NCI-H345 (cell line): ENCODE data around the gene NOL4L.
"Not testable (repeated sequence)": the region's sequence is repeated elsewhere in the genome, so short reads cannot be mapped to it uniquely, and the experiment has no call there.

ENCODE experiments used
- DNase-seq: peaks from one replicate; lab custom pipeline; 2025; lab: John Stamatoyannopoulos, UW

Gene NOL4L

GRCh38 chr20:32507998-32508774 is 76.9 kb downstream of the NOL4L start:
- DNase-seq = no peak

- no peak for DNase-seq
Observed at GRCh38 chr20:32506721-32507120, 78.4 kb downstream of the NOL4L start.

GRCh38 chr20:32505723-32506473 is 79.2 kb downstream of the NOL4L start:
- no peak for DNase-seq

GRCh38 chr20:32501709-32502108 is 83.4 kb downstream of the NOL4L start:
- DNase-seq = no peak

- no peak for DNase-seq
Observed at GRCh38 chr20:32497589-32498224, 87.4 kb downstream of the NOL4L start.

GRCh38 chr20:32496811-32497533 is 88.2 kb downstream of the NOL4L start:
- no peak for DNase-seq

GRCh38 chr20:32495949-32496348 is 89.2 kb downstream of the NOL4L start:
- DNase-seq = no peak

GRCh38 chr20:32495217-32495565 is 89.9 kb downstream of the NOL4L start:
- no peak for DNase-seq

GRCh38 chr20:32494483-32495216 is 90.5 kb downstream of the NOL4L start:
- DNase-seq = no peak

GRCh38 chr20:32493356-32493755 is 91.8 kb downstream of the NOL4L start:
- DNase-seq = no peak

- not testable (repeated sequence) for DNase-seq
Observed at GRCh38 chr20:32491764-32492151, 93.4 kb downstream of the NOL4L start.

- no peak for DNase-seq
Observed at GRCh38 chr20:32490942-32491763, 94.0 kb downstream of the NOL4L start.

- no peak for DNase-seq
Observed at GRCh38 chr20:32488066-32488838, 96.9 kb downstream of the NOL4L start.

- DNase-seq = no peak
Observed at GRCh38 chr20:32487381-32487780, 97.8 kb downstream of the NOL4L start.

- DNase-seq = no peak
Observed at GRCh38 chr20:32485770-32486478, 99.2 kb downstream of the NOL4L start.

- peak; percentile 77 for DNase-seq
Observed at GRCh38 chr20:32484958-32485769, 100.0 kb downstream of the NOL4L start.

GRCh38 chr20:32484225-32484957 is 100.7 kb downstream of the NOL4L start:
- DNase-seq = peak; percentile 57
